K562 (cell line): ENCODE measurements around the gene COX6A1. TPM values are rescaled to one million over a fixed set of nuclear protein-coding genes. Genes with fewer than 3 reads are reported as not detected.

ENCODE experiments used
- CBX8 ChIP-seq: fragments of 200-600 bp; sonication (generic); IDR thresholded peaks from 2 replicates; pipeline ENCODE4 v1.6.1; 2012; ENCODE audit warnings: borderline replicate concordance, mixed run types, low read depth, mild to moderate bottlenecking, moderate library complexity, mixed read lengths, low read length, control low read depth, inconsistent platforms; ENCODE audit not compliant: poor library complexity, severe bottlenecking; ENCODE audit errors: extremely low read depth
- EGR1 ChIP-seq: fragments of 450-650 bp; conservative IDR thresholded peaks from 2 replicates; pipeline ENCODE4 v1.6.1; 2017; ENCODE audit warnings: mild to moderate bottlenecking
- ETV6 ChIP-seq, 3 experiments: fragments of 150-350 bp in 1 of 3; sonication (generic) in 1 of 3; formaldehyde crosslinking in 1 of 3; IDR thresholded peaks; 2 replicates each; pipeline versions ENCODE4 v1.6.1 to v1.8.0; 2014 to 2022; ENCODE audit warnings: borderline replicate concordance in 2 of 3, low read depth in 2 of 3, antibody characterized with exemption in 1 of 3, low read length in 1 of 3, mild to moderate bottlenecking in 1 of 3, missing genetic modification reagents in 1 of 3
- HEY1 ChIP-seq: fragments of 250-450 bp; sonication (Bioruptor Pico); IDR thresholded peaks from 2 replicates; pipeline ENCODE4 v1.5.0; 2020; ENCODE audit warnings: mild to moderate bottlenecking, moderate library complexity, borderline replicate concordance
- HMG20B ChIP-seq: fragments of 250-450 bp; sonication (Bioruptor Pico); IDR thresholded peaks from 2 replicates; pipeline ENCODE4 v1.5.0; 2021; ENCODE audit warnings: mild to moderate bottlenecking
- SNRNP70 ChIP-seq: fragments of 200-400 bp; formaldehyde crosslinking; optimal IDR thresholded peaks from 2 replicates; pipeline ENCODE3; 2017; ENCODE audit warnings: low read depth, low read length
- SP2 ChIP-seq: IDR thresholded peaks from 2 replicates; pipeline ENCODE4 v1.6.1; 2011; ENCODE audit warnings: mild to moderate bottlenecking, low read depth, low read length, moderate library complexity; ENCODE audit not compliant: poor library complexity, severe bottlenecking; ENCODE audit errors: extremely low read depth
- TOE1 ChIP-seq, 2 experiments: fragments of 450-650 bp in 1 of 2; sonication (generic) in 1 of 2; formaldehyde crosslinking in 1 of 2; IDR thresholded peaks; 2 replicates each; pipeline versions ENCODE4 v1.7.1 to v1.8.0; 2016 to 2022; ENCODE audit warnings: borderline replicate concordance in 2 of 2, mild to moderate bottlenecking in 2 of 2, antibody characterized with exemption in 1 of 2, inconsistent platforms in 1 of 2, low read depth in 1 of 2, missing genetic modification reagents in 1 of 2, moderate library complexity in 1 of 2
- USF2 ChIP-seq: sonication (generic); formaldehyde crosslinking; IDR thresholded peaks from 2 replicates; pipeline ENCODE4 v1.5.0; 2020; ENCODE audit warnings: missing genetic modification reagents
- ZBTB12 ChIP-seq: fragments of 250-450 bp; sonication (Bioruptor Pico); IDR thresholded peaks from 2 replicates; pipeline ENCODE4 v1.4.0; 2020
- ZBTB17 ChIP-seq: fragments of 450-650 bp; formaldehyde crosslinking; IDR thresholded peaks from 2 replicates; pipeline ENCODE4 v1.4.0; 2020; ENCODE audit warnings: mild to moderate bottlenecking
- ZNF77 ChIP-seq: fragments of 250-450 bp; sonication (Bioruptor Pico); IDR thresholded peaks from 2 replicates; pipeline ENCODE4 v1.5.0; 2020
- ZNF780A ChIP-seq: fragments of 250-450 bp; sonication (Bioruptor Pico); IDR thresholded peaks from 2 replicates; pipeline ENCODE4 v1.5.0; 2021; ENCODE audit warnings: mild to moderate bottlenecking
- ZSCAN32 ChIP-seq: fragments of 450-650 bp; formaldehyde crosslinking; IDR thresholded peaks from 2 replicates; pipeline ENCODE4 v1.4.0; 2020; ENCODE audit warnings: mild to moderate bottlenecking, moderate library complexity
- polyA plus RNA-seq, 8 experiments: library from polyadenylated mRNA; depleted of rRNA in 4 of 8; stranded (reverse) in 5 of 8; unstranded in 3 of 8; fragments of >200 nt; fragmentation: Nextera tagmentation in 2 of 8; fragmentation: Illumina TruSeq in 1 of 8; extraction: Ambion mirVana in 2 of 8; extraction: Trizol in 1 of 8; gene quantifications; 2 replicates each; pipeline versions ENCODE4 v1.2.1 to v1.2.3, GENCODE V29; 2011 to 2014; ENCODE audit warnings: inconsistent platforms in 1 of 8, missing spikeins in 1 of 8
- total RNA-seq, 7 experiments: library from RNA; depleted of rRNA in 6 of 7; stranded (reverse); fragments of >200 nt in 6 of 7; fragmentation: Illumina TruSeq in 2 of 7; extraction: Trizol in 2 of 7; gene quantifications; 2 replicates each; pipeline versions ENCODE4 v1.2.1 to v1.2.3, GENCODE V29; 2011 to 2021; ENCODE audit warnings: low replicate concordance in 1 of 7
- TF ChIP-seq, protein P1 (sequence below): fragments of 450-650 bp; formaldehyde crosslinking; conservative IDR thresholded peaks from 2 replicates; pipeline ENCODE4 v1.4.0; 2022; ENCODE audit warnings: mild to moderate bottlenecking, missing genetic modification characterization
- TF ChIP-seq, protein P2 (sequence below): fragments of 450-650 bp; IDR thresholded peaks from 2 replicates; pipeline ENCODE4 v1.6.1; 2016; ENCODE audit warnings: missing biosample characterization, missing genetic modification characterization
- TF ChIP-seq, protein P3 (sequence below): fragments of 250-450 bp; sonication (Bioruptor Pico); IDR thresholded peaks from 2 replicates; pipeline ENCODE4 v1.8.0; 2022; ENCODE audit warnings: inconsistent platforms, mild to moderate bottlenecking, moderate library complexity, borderline replicate concordance
- TF ChIP-seq, protein P4 (sequence below): IDR thresholded peaks from 3 replicates; pipeline ENCODE4 v1.6.1; 2011; ENCODE audit warnings: borderline replicate concordance, mild to moderate bottlenecking; ENCODE audit not compliant: insufficient read length, insufficient read depth

COX6A1 gene
- total and polyA plus RNA-seq, 9 of the 15 experiments (the other 6 are each of a cell fraction or from before 2014, with no cell fraction given): 414 to 4,142 (median 931) TPM

- TF ChIP-seq, protein P1, sequence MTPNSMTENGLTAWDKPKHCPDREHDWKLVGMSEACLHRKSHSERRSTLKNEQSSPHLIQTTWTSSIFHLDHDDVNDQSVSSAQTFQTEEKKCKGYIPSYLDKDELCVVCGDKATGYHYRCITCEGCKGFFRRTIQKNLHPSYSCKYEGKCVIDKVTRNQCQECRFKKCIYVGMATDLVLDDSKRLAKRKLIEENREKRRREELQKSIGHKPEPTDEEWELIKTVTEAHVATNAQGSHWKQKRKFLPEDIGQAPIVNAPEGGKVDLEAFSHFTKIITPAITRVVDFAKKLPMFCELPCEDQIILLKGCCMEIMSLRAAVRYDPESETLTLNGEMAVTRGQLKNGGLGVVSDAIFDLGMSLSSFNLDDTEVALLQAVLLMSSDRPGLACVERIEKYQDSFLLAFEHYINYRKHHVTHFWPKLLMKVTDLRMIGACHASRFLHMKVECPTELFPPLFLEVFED (CRISPR knock-in tag): no peak
- no peak for TF ChIP-seq ZBTB12 (CRISPR knock-in tag)
- TF ChIP-seq HEY1: no peak
- TF ChIP-seq, protein P2, sequence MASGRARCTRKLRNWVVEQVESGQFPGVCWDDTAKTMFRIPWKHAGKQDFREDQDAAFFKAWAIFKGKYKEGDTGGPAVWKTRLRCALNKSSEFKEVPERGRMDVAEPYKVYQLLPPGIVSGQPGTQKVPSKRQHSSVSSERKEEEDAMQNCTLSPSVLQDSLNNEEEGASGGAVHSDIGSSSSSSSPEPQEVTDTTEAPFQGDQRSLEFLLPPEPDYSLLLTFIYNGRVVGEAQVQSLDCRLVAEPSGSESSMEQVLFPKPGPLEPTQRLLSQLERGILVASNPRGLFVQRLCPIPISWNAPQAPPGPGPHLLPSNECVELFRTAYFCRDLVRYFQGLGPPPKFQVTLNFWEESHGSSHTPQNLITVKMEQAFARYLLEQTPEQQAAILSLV (tag): no peak
- TF ChIP-seq TOE1 (IDR thresholded peaks at IDR 0.05; ENCODE audit: borderline replicate concordance): no peak
- no peak for TF ChIP-seq TOE1 (CRISPR knock-in tag; IDR thresholded peaks at IDR 0.05; ENCODE audit: borderline replicate concordance, low read depth)
- TF ChIP-seq, protein P3, sequence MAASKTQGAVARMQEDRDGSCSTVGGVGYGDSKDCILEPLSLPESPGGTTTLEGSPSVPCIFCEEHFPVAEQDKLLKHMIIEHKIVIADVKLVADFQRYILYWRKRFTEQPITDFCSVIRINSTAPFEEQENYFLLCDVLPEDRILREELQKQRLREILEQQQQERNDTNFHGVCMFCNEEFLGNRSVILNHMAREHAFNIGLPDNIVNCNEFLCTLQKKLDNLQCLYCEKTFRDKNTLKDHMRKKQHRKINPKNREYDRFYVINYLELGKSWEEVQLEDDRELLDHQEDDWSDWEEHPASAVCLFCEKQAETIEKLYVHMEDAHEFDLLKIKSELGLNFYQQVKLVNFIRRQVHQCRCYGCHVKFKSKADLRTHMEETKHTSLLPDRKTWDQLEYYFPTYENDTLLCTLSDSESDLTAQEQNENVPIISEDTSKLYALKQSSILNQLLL: no peak
- no peak for TF ChIP-seq ZNF77 (CRISPR knock-in tag)
- TF ChIP-seq, protein P4, sequence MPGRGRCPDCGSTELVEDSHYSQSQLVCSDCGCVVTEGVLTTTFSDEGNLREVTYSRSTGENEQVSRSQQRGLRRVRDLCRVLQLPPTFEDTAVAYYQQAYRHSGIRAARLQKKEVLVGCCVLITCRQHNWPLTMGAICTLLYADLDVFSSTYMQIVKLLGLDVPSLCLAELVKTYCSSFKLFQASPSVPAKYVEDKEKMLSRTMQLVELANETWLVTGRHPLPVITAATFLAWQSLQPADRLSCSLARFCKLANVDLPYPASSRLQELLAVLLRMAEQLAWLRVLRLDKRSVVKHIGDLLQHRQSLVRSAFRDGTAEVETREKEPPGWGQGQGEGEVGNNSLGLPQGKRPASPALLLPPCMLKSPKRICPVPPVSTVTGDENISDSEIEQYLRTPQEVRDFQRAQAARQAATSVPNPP: no peak
- TF ChIP-seq SP2: no peak
- no peak for TF ChIP-seq ZBTB17 (CRISPR knock-in tag)
- no peak for TF ChIP-seq ZNF780A
- TF ChIP-seq HMG20B: no peak
- TF ChIP-seq USF2 (CRISPR knock-in tag): no peak
- no peak for TF ChIP-seq CBX8
- TF ChIP-seq EGR1: no peak
- TF ChIP-seq ETV6 (IDR thresholded peaks at IDR 0.05; ENCODE audit: borderline replicate concordance in 1 of 2, low read depth in 2 of 2, low read length in 1 of 2): no peak
- no peak for TF ChIP-seq ETV6 (CRISPR knock-in tag; IDR thresholded peaks at IDR 0.05; ENCODE audit: borderline replicate concordance)
- TF ChIP-seq ZSCAN32 (CRISPR knock-in tag): no peak
- TF ChIP-seq SNRNP70: no peak
Observed at GRCh38 chr12:120453977-120454376, 16.1 kb downstream of the COX6A1 start (continued).
